Erythroblast (primary cell): ENCODE data around the gene PHF21A.

Experiments used
- GATA1 ChIP-seq: IDR thresholded peaks from 2 replicates; pipeline ENCODE4 v1.6.1; 2011; ENCODE audit warnings: low read depth, mild to moderate bottlenecking, control low read depth, low read length, moderate library complexity
- POLR2A ChIP-seq: IDR thresholded peaks from 2 replicates; pipeline ENCODE4 v1.6.1; 2011; ENCODE audit warnings: mild to moderate bottlenecking, low read length

DNA sequence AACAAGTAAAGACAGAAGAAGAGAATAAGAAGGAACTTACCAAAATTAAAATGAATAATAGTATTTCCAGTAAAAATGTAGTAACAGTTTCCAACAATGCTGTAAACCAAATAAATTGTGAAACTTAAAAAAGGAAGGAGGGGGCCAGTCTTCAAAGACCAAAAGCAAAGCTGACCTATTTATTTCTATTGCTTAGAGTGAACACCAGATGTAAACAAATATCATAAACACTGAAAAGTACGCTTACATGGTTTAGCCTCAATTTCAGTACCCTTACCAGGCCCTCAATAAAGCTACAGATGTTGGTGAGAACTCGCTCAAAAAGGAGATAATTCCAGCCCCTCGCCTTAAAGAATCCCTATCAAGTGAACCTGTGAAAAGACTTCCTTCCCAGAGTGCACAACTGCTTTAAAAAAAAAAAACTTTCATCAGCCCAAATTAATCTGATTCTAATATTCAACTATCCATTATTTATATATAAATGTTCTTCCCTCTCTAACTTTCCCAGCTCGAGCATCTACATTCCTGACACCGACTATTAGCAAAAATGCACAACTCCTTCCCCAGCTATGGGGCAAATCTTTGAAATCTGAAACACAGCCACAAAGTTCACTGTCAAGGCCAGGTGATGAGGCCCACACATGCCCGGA, 2.4 kb downstream of the PHF21A start:
- TF ChIP-seq POLR2A: no peak
- no peak for TF ChIP-seq GATA1
